Measurements from ENCODE around the gene LCN2.
A peak's percentile ranks its signal among the peaks of the same experiment; 100 is the strongest.
"Not testable (repeated sequence)": the region's sequence is repeated elsewhere in the genome, so short reads cannot be mapped to it uniquely, and the experiment has no call there.

LCN2 gene

DNA sequence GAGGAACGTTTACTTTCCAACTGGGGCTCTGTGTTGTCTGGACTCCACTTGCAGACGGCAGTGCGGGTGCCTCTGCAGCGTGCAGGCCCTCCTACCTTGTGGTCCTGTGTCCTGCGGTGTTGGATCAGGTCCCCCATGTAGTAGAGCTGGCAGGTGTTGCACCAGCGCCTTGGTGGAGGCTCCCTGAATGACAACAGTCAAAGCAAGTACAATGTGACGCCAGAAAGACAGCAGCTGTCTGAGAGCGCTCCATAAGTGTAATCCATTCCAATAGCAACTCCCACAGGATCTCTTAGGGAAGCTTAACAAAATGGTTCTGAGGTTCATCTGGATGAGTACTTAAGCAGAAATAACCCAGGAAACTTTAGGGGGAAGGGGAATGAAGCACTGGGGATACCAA is 20.7 kb downstream of the LCN2 start:
- DNase-seq, result no peak

DNA sequence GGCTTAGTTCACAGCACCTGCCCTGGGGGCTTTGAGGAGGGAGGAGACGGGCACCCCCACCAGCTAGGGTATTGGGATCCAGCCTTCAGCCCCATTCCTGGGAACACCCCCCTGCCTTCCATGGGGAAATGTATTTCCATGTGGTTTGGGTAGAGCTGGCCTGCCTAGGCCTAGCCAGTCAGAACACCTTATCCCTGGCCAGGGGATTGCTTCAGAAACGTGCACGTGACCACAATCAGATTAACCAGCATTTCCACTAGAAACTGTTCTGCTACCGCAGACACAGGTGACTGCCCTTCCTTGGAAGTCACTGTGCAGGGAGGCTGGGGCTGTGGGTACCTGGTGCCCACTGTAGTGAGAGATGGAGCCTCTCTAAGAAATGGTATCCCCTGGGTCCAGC is 24.8 kb downstream of the LCN2 start:
- no peak for DNase-seq

DNA sequence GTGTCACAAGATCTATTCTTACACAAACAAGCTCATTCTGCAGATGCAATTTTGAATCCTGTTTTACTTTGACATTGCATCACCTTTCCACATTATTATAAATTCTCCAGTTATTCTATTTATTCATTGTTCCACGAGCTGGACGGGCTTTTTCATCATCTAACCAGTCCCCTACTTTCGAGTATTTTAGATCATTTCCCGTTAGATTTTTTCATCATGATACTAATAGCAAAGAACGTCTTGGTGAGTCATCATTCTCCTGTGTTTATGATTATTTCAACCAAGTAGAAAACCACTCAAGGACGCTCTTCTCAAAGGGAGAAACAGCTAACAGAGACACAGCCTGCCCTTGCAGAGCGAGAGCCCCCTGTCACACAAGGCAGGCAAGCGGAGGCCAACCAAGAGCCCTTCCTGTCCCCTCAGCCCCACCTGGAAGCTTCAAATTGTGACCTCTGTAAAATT is 25.9 kb downstream of the LCN2 start:
- no peak for DNase-seq

DNA sequence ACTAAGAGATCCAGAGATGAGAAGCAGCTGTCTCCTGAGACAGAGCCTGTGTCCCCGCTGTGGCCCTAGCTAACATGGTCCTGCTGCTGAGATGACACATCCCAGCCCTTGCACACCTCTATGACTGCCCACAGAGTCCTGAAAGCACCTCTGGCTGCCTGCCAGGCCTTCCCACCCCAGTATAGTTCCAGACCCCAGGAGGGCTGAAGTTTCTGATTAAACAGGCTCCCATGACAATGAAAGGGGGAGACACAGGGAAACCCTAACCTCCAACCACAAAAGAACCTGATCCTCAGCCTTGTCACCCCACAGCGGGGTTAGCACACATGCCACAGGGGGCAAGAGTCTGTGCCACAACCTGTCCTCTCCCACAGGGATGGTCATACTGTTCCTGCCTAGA is 26.5 kb downstream of the LCN2 start:
- DNase-seq, result no peak

DNA sequence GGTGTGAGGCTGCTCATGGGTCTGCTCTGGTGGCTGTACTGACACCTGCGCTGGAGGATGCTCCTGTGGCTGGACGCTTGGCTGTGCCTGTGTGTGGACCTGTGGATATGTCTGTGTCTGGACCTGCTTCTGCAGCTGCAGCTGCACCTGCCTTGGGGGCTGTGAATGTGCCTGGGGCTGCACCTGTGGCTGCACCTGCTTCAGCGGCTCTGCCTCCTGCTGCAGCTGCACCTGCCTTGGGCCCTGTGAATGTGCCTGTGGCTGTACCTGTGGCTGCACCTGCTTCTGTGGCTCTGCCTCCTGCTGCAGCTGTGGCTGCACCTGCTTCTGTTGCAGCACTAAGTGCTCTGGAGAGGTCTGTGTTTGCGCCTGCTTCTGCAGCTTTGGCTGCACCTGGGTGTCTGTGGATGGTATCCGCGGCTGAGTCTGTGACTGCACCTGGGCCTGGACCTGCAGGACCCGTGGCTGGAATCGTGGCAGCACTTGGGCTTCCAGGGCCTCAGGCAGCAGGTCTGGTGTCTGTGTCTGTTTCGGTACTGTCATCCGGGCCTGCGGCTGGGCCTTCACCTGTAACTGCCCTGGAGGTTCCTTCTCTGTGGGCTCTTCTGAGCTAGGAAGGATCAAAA is 29.7 kb downstream of the LCN2 start:
- DNase-seq, result no peak

DNA sequence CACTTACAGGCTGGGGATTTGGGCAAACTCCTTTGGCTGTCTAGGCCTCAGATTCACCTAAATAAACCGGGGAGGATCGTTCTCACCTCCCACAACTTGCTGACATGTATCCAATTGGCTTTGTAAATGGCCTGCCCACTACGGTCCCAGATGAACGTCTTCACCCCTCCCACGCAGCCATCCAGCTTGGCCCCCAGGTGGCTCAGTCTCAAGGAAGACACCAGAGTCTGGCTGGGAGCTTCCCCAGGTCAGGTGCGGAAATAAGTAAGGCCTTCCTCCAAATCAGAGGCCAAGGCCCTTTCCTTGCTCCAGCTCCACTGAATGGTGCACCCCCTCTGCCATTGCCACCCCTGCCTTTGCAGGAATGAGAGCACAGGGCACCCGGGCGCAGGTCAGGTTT is 30.7 kb downstream of the LCN2 start:
- no peak for DNase-seq

DNA sequence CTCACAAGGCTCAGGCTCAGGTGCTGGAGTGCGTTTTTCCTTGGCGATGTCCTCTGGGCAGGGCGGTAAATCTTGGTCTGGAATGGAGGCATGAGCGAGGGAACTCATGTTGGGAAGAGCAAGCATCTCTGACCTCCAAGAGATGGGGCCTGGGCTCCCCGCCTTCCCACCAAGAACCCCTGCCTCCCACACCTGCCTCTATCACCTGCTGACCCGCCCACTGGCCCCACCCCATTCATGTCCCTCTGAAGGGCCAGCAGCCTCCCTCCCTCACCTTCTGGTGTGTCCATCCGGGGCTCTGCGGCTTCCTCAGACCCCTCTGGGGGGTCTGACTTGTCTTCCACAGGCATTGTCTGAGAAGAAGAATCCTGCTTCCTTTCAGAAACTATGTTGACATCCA is 31.2 kb downstream of the LCN2 start:
- DNase-seq, result no peak

DNA sequence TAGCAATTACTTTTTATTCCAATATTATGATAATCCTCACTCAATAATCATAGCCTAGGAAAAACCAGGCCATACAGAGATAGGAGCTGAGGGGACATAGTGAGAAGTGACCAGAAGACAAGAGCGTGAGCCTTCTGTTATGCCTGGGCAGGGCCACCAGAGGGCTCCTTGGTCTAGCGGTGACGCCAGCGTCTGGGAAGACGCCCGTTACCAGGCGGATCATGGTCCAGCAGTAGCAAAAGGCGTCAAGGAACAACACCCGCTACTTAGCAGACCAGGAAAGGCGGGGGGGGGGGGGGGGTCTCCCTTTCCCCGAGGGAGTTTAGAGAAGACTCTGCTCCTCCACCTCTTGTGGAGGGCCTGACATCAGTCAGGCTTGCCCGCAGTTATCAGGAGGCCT is 32.2 kb downstream of the LCN2 start:
- DNase-seq, result not testable (repeated sequence)

DNA sequence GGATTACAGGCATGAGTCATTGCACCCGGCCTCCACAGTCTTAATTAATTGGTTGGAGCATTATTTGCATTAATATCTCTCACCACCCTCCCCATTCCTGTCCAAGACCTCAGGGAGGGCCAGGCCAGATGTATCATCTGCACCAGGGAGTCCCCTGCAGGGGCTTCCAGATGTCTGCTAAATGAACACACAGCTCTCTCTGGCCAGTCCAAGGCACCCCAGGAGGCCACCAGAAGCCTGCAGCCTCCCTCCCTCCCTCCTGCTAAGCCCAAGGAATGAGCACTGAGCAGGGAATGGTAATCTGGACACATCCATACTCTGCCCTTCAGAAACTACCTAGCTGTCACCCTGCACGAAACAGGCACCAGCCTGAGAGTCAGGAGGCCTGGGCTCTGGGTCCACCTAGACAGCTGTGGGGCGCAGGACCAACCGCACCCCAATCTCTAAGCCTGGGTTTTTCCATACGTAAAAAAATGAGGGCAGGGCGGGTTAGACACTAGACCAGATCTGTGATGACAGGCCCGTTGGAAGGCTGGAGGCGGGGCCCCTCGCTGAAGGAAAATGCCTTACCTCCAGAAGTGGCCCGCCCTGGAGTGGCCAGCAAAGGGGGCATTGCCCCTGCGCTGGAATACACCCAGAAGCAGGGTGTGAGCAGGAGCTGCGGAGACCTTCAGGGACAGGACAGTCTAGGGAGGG is 33.8 kb downstream of the LCN2 start:
- DNase-seq, result no peak

DNA sequence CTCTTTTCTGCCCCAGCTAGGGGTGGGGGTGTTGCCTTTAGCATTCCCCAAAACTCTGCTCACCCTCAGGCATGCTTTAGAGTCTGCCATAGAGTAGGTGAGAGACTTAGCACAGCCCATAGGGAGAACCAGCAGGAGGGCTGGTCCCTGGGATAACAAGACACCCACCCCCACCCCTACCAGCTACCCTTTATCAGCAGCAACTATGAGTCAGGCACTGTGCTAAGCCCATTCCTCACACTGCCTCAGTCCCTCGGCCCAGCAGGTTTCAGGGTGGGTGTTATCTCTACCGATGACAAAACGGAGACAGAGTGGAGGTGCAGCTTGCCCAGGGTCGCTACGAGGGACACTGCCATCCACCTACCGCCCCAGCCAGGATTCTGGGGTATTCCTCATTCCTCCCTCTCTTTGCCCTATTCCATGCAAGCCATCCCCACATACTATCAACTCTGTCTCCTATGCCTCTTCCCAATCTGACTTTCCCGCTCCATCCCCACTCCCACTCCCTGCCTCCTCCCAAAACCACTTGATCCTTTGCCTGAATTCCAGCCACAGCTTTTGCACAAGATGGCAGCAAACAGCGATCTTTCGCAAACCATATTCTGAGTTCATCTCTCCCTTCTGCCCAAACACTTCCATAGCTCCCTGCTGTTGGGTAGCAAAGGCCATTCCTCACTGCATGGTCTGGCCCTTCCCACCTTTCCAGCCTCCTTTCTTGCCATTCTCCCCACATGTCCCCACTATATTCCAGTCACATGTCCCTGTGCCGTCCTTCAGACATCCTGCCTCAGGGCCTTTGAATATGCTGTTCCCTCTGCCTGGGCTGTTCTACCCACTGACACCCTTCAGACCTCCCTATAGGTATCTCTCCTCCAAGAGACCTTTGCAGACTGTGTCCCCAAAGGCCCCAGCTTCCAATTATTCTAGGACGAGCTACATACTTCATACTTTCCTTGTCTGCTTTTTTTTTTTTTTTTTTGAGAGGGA is 37.0 kb downstream of the LCN2 start:
- DNase-seq, result no peak

DNA sequence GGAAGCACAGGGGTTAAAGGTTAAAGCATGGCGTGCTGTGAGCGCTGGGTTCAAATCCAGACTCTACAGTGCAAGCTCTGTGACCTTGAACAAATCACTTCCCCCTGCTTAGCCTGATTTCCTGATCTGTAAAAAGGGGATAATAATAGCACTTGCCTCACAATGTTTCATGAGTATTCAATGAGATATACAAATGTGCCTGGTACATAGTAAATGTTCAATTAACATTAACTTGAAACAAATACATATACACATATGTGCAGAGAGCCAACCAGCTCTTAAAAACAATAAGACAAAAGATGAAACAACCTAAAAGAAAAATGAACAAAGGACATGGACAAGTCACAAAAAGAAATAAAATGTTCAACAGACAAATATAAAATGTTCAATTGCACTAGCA is 38.1 kb downstream of the LCN2 start:
- DNase-seq, result no peak

DNA sequence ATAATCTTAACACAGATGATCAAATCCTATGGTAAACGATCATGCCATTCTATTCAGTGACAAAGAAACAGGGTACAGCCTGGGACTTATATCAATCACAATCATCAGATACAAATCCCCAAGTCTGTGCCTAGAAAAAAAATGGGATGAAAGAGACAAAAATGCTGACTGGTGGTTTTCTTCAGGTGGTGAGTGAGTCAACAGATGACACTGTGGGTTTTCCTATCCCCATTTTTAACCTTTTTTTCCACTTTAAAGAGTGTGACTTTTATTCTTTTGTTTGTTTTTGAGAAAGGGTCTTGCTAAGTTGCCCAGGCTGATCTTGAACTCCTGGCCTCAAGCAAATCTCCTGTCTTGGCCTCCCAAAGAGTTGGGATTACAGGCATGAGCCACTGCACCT is 39.0 kb downstream of the LCN2 start:
- DNase-seq, result no peak

DNA sequence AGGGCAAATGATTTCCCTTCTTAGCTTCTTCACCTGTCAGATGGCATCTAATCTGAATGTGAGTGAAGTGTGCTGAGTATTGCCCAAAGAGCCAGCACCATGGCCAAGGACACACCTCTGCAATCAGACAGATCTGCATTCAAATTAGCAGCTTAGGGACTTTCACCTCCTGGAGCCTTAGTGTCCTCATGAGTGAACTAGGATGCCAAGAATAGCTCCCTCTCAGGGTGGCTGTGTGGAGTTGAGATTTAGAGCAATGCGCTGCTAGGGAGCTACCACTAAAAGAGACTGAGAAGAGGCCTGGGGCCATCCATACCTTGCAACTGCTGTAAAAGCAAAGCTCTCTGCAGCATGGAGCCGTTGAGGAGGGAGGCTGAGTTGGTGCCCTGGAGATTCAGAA is 40.8 kb downstream of the LCN2 start:
- no peak for DNase-seq

DNA sequence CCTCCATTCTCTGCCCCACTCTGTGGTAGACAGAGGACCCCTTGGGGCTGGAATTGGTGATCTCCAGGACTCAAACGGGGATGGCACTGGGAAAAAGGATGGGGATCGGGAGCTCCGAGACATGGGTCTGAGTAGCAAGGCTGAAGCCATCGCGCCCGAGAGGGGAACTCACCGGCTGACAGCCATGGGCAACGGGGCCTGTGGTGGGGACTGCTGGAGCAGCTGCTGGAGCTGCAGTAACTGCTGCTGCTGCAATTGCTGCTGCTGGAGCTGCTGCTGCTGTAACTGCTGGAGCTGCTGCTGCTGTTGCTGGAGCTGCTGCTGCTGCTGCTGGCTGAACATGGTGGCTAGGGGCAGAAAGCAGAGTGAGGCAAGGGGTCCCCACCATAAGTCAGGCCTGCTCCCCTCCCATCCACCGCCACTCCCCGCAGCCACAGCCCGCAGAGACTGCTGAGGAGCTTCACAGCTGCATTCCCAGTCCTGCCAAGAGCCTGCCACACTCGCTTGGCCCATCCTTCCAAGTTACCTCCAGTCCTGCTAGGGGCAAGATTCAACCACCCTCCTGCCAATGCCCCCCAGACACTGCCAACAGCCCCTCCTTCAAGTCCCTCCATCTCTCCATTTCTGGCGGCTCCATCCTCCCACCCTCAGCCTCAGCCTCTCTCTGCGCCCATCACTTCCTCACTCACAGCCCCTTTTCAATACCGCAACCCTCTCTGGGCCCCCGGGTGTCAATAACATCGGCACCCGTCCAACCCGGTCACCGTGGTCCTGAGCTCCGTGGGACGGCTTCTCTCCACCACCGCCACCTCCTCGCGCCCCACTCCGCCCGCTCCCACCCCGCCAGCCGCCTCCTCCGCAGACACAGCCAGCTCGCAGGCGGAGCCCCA is 41.5 kb downstream of the LCN2 start:
- no peak for DNase-seq

DNA sequence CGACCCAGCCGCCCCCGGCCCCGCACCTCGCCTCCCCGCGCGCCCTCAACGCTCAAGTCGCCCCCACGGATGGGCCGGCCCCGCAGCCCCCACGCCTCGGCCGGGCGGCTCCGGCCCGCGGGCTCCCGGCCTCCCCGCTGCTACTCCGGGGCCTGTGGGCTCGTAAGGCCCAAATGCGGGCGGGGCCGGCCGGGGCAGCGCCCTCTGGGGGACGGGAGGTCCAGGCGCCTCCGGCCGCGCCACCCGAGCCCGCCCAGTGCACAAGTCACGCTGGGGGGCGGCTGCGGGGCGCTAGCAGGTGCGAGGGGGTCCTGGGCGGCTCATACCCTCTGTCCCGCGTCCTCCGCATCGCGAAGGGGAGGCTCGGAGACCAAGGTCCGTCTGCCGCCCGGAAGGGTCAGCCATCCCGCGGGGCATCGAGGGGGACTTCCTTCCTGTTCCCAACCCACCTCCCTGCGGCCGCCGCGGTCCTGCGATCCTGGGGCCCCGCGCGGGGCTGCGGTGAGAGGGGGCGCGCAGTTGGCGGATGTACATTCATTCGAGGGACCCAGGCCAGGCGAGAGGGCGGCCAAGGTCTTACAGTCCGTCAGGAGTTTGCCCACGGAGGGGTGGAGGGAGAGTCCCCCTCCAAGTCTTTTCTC is 42.3 kb downstream of the LCN2 start, which contains the start of gene CIZ1:
Gene CIZ1, minus strand, starts transcription at position 167 of the 641 bp plus-strand sequence. CDS start 715 bp downstream, outside the sequence.
- peak; percentile 81 for DNase-seq

DNA sequence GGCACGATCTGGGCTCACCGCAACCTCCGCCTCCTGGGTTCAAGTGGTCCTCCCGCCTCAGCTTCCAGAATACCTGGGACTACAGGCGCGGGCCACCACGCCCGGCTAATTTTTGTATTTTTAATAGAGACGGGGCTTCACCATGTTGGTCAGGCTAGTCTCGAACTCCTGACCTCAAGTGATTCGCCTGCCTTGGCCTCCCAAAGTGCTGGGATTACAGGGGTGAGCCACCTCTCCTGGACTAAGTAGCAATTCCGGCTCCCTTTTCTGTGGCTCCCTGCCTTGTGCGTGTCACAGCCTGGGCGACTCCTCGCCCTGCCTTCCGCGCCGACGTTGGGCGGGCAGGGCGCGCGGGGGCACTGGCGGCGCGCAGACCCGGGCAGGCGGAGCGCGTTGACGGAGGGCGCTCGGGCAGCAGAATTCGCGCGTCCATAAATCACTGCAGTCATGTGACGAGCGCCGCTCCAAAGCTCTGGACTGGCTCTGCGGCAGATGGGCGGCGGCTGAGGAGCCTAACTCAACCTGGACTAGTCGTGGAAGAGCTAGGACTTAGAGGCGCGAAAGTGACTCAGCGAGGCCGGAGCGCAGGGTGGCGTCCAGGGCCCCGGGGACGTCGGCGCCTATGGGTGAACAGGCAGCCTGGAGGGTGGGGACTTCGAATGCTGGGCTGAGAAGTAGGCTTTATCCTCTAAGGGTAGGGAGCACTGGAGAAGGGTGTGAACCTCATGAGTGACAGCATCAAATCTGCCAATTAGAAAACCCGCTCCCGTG is 43.5 kb downstream of the LCN2 start:
- peak; percentile 94 for DNase-seq

DNA sequence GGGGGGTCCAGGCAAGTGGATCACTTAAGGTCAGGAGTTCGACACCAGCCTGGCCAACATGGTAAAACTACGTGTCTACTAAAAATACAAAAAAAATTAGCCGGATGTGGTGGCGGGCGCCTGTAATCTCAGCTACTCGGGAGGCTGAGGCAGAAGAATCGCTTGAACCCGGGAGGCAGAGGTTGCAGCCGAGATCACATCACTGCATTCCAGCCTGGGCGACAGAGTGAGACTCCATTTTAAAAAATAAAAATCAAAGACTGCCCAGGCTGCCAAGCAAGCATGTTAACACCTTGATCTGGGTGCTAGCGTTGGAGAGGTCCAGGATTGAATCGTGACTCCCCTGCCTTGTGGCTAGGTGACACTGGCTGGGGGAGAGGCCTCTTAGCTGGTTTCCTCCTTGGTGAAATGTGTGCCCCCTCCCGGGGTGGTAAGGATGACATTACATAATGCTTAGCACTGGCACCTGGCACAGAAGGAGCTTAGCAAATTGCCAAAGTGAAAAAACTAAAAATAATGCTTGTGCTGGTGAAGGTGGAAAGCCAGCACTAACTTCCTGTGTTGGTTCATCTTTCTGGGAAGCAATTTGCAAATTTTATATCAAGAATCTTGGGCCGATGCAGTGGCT is 44.3 kb downstream of the LCN2 start:
- DNase-seq, result no peak

DNA sequence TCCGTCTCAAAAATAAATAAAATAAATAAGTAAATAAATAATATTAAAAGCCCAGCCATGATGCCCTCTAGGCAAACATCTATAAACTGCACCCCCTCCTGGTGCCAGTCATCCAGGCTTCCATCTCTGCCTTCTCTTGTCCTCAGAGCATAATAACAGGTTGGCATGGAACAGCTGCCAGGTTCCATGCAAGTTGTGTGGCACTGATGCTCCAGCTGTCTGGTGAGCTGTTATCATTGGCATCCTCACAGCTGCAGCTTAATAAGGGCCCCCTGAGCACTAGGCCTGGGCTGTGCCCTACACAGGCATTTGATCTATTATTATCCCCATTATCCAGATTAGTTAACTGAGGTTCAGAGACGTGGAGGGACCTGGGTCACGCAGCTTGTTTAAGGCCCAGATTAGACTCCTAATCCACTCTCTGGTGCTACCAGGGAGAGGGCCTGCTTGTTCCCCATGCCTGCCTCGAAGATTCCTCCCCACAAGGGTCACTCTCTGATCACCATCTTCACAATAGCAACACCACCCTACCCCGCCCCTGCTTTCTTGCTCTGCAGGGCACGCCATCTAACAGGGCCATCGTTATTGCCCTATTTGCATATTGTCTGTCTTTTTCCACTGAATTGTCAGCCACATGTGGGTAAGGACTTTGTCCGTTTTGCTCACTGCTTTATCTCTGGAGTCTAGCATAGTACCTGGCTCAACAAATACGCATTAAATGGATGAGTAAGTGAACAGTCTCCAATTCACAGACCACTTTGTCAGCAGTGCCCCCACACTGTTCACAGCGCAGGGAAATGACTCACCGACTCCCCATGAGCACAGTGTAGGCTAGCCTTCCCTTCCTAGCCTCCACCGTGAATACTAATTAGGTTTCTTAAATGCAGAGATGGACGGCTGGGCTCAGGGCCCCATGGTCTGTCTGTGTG is 52.5 kb downstream of the LCN2 start:
- no peak for DNase-seq

DNA sequence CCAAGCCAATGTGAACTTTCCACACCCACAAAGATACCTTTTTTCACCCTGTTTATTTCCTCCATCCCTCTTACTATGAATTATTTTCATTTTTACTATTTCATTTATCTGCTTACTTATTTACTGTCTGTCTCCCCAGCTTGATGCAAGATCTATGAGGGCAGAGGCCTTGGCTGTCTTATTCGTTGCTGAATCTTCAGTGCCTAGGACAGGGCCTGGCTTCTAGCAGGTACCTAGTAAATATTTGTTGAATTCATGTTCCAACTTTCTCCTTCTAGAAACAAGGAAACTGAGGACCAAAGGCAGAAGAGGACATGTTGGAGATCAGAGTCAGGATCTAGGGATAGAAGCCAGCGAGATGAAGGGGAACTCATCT is 53.4 kb downstream of the LCN2 start:
- DNase-seq, result no peak
